Transverse colon (tissue), 4 donors: ENCODE data around the gene EXOC6. TPM values are rescaled to one million over a fixed set of nuclear protein-coding genes. Genes with fewer than 3 reads are reported as not detected.

Experiments
- DNase-seq: peaks from one replicate; pipeline ENCODE4 v3.0.0-alpha.2; 2019
- H3K27ac ChIP-seq, 4 donors: fragments of 200-600 bp; sonication (generic); 2 replicates each; pipeline ENCODE4 v1.5.1; 2016 to 2018; ENCODE audit warnings: inconsistent platforms in 4 of 4
- H3K27me3 ChIP-seq: fragments of 200-600 bp; sonication (generic); 2 replicates; pipeline ENCODE4 v1.5.1; 2017; ENCODE audit warnings: inconsistent platforms
- H3K36me3 ChIP-seq, 4 donors: fragments of 200-600 bp; sonication (generic); 2 replicates each; pipeline ENCODE4 v1.5.1; 2017 to 2019; ENCODE audit warnings: inconsistent platforms in 4 of 4
- H3K4me1 ChIP-seq, 4 donors: fragments of 200-600 bp; sonication (generic); 2 replicates each; pipeline ENCODE4 v1.5.1; 2017 to 2020; ENCODE audit warnings: inconsistent platforms in 4 of 4
- H3K4me3 ChIP-seq, 4 donors: fragments of 200-600 bp; sonication (generic); 1 replicate in 1 of 4; 2 replicates in 3 of 4; pipeline versions ENCODE4 v1.5.1 to v1.6.1; 2017 to 2019; ENCODE audit warnings: inconsistent platforms in 4 of 4
- H3K9me3 ChIP-seq, 2 donors: fragments of 200-600 bp; sonication (generic); 2 replicates each; pipeline ENCODE4 v1.5.1; 2017 to 2019; ENCODE audit warnings: inconsistent platforms in 2 of 2
- EP300 ChIP-seq: sonication (generic); formaldehyde crosslinking; IDR thresholded peaks from one replicate; pipeline ENCODE4 v1.6.1; 2017; ENCODE audit warnings: antibody characterized with exemption, low read depth
- POLR2A ChIP-seq: fragments of 450-650 bp; IDR thresholded peaks from one replicate; pipeline ENCODE4 v1.6.1; 2016; ENCODE audit warnings: antibody characterized with exemption, mild to moderate bottlenecking, moderate library complexity
- POLR2AphosphoS5 ChIP-seq, 3 donors: sonication (generic); formaldehyde crosslinking; IDR thresholded peaks; one replicate each; pipeline ENCODE4 v1.6.1; 2016; ENCODE audit warnings: antibody characterized with exemption in 3 of 3
- WGBS, 2 donors: methylation state at CpG; one replicate each; pipeline ENCODE4 v1.1.5; 2018; ENCODE audit warnings: low coverage in 1 of 2; 5-methylcytosine and 5-hydroxymethylcytosine counted together
- in situ Hi-C, 4 donors: fragments of 200-750 bp; cut with MboI; loops; one replicate each; pipeline versions ENCODE4 v1.15.0 to v1.15.1; 2017; ENCODE audit warnings: low sequenced_read_pairs in 3 of 4, low pct_ligation_motif_present in 1 of 4, low pct_unique_long_range_greater_than_20kb in 1 of 4
- intact Hi-C: fragments of 100-400 bp; cut with DNase I; formaldehyde crosslinking; loops from one replicate; pipeline ENCODE4 v1.15.1; 2023; ENCODE audit warnings: low total_unique reads
- total RNA-seq, 4 donors: library from RNA; depleted of rRNA; stranded (reverse); fragments of >200 nt; gene quantifications; one replicate each; pipeline ENCODE4 v1.1.0, GENCODE V29; 2016
- TF ChIP-seq, protein P1 (sequence below), 5 experiments: fragments of 200-600 bp in 3 of 5; fragments of 450-650 bp in 2 of 5; sonication (generic) in 3 of 5; IDR thresholded peaks; 1 replicate in 2 of 5; 2 replicates in 3 of 5; pipeline ENCODE4 v1.5.1; 2016 to 2017; ENCODE audit warnings: antibody characterized with exemption in 5 of 5, inconsistent platforms in 3 of 5, mild to moderate bottlenecking in 2 of 5, moderate library complexity in 1 of 5

EXOC6 gene
- total RNA-seq, 4 donors from 2014 or later, result 1.9 to 13.1 (median 11.6) TPM

GRCh38 chr10:92999191-92999590 lies 150.9 kb downstream of the EXOC6 start:
- no peak overlapping the region for H3K27ac ChIP-seq
- DNase-seq, result no peak
- H3K9me3 ChIP-seq, result no peaks in the 10 kb centered on the region
- H3K36me3 ChIP-seq, result no peaks in the 10 kb centered on the region
- intact Hi-C loops (no loop called here), in situ Hi-C loops (no loop called here)
- H3K4me1 ChIP-seq, result no peaks in the 10 kb centered on the region
- TF ChIP-seq, protein P1, sequence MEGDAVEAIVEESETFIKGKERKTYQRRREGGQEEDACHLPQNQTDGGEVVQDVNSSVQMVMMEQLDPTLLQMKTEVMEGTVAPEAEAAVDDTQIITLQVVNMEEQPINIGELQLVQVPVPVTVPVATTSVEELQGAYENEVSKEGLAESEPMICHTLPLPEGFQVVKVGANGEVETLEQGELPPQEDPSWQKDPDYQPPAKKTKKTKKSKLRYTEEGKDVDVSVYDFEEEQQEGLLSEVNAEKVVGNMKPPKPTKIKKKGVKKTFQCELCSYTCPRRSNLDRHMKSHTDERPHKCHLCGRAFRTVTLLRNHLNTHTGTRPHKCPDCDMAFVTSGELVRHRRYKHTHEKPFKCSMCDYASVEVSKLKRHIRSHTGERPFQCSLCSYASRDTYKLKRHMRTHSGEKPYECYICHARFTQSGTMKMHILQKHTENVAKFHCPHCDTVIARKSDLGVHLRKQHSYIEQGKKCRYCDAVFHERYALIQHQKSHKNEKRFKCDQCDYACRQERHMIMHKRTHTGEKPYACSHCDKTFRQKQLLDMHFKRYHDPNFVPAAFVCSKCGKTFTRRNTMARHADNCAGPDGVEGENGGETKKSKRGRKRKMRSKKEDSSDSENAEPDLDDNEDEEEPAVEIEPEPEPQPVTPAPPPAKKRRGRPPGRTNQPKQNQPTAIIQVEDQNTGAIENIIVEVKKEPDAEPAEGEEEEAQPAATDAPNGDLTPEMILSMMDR (IDR thresholded peaks at IDR 0.05), result no peak
- TF ChIP-seq POLR2AphosphoS5 (IDR thresholded peaks at IDR 0.05) (no peak), POLR2A (no peak), EP300 (no peak)
- H3K27me3 ChIP-seq, result no peaks in the 10 kb centered on the region
- WGBS, 2 donors, result 92 to 100% methylated on average over 2 of the region's 2 CpGs
- H3K4me3 ChIP-seq, result no peak overlapping the region

GRCh38 chr10:93006435-93007039 lies 158.2 kb downstream of the EXOC6 start:
- in situ Hi-C loops, result no loop called here
- TF ChIP-seq EP300, result no peak
- TF ChIP-seq, protein P1 (IDR thresholded peaks at IDR 0.05), result peak; percentile 27 to 51 (median 37)
- Histone ChIP-seq H3K27me3 (no peaks in the 10 kb centered on the region), H3K27ac (no peak overlapping the region), H3K4me3 (no peak overlapping the region), H3K36me3 (no peaks in the 10 kb centered on the region), H3K4me1 (no peaks in the 10 kb centered on the region), H3K9me3 (no peaks in the 10 kb centered on the region)
- intact Hi-C loops, result no loop called here
- no peak for DNase-seq
- WGBS, 2 donors, result 10% methylated on average over 3 of the region's 3 CpGs

GRCh38 chr10:93015722-93016121 lies 167.4 kb downstream of the EXOC6 start:
- H3K27ac ChIP-seq, result no peak overlapping the region
- H3K9me3 ChIP-seq, result no peaks in the 10 kb centered on the region
- H3K27me3 ChIP-seq, result no peaks in the 10 kb centered on the region
- TF ChIP-seq POLR2AphosphoS5 (IDR thresholded peaks at IDR 0.05) (no peak), POLR2A (no peak), EP300 (no peak)
- TF ChIP-seq, protein P1 (IDR thresholded peaks at IDR 0.05), result no peak
- in situ Hi-C loops (no loop called here), intact Hi-C loops (no loop called here)
- H3K4me3 ChIP-seq, result no peak overlapping the region
- DNase-seq, result no peak
- no peaks in the 10 kb centered on the region for H3K36me3 ChIP-seq
- 71 to 73% methylated on average over 3 of the region's 3 CpGs for WGBS, 2 donors
- H3K4me1 ChIP-seq, result no peaks in the 10 kb centered on the region

GRCh38 chr10:93023013-93023650 lies 174.8 kb downstream of the EXOC6 start:
- in situ Hi-C loops, result no loop called here
- Histone ChIP-seq H3K4me3 (no peak overlapping the region), H3K36me3 (no peaks in the 10 kb centered on the region), H3K27ac (no peak overlapping the region), H3K27me3 (no peaks in the 10 kb centered on the region), H3K9me3 (no peaks in the 10 kb centered on the region), H3K4me1 (no peaks in the 10 kb centered on the region)
- DNase-seq, result no peak
- intact Hi-C loops, result no loop called here
- 93% methylated on average over 4 of the region's 4 CpGs for WGBS, 2 donors
- TF ChIP-seq POLR2A, result no peak
- no peak for TF ChIP-seq EP300
- TF ChIP-seq, protein P1 (IDR thresholded peaks at IDR 0.05), result no peak
- no peak for TF ChIP-seq POLR2AphosphoS5 (IDR thresholded peaks at IDR 0.05)
